Fibroblast of lung (primary cell): ENCODE results near the gene THRAP3. TPM values are rescaled to one million over a fixed set of nuclear protein-coding genes. Genes with fewer than 3 reads are reported as not detected.
A peak's percentile ranks its signal among the peaks of the same experiment; 100 is the strongest.
"Not testable (repeated sequence)": the region's sequence is repeated elsewhere in the genome, so short reads cannot be mapped to it uniquely, and the experiment has no call there.

Experiments used
- DNase-seq, 2 donors: peaks; one replicate each; pipeline versions ENCODE4 v3.0.0 to v3.0.0-alpha.2; 2010; ENCODE audit warnings: low read depth in 2 of 2
- H2AFZ ChIP-seq: 2 replicates; pipeline ENCODE4 v1.5.1; 2012; ENCODE audit warnings: low read length, control low read depth, inconsistent platforms
- H3K27ac ChIP-seq: 2 replicates; pipeline ENCODE4 v1.5.1; 2011; ENCODE audit warnings: low read length, control low read depth; ENCODE audit not compliant: insufficient read depth
- H3K27me3 ChIP-seq: 2 replicates; pipeline ENCODE4 v1.5.1; 2011; ENCODE audit warnings: mild to moderate bottlenecking, low read length; ENCODE audit not compliant: control insufficient read depth, insufficient read depth
- H3K36me3 ChIP-seq: 2 replicates; pipeline ENCODE4 v1.5.1; 2011; ENCODE audit warnings: low read length; ENCODE audit not compliant: control insufficient read depth, insufficient read depth
- H3K4me1 ChIP-seq: 2 replicates; pipeline ENCODE4 v1.5.1; 2011; ENCODE audit warnings: low read length; ENCODE audit not compliant: control insufficient read depth, insufficient read depth; ENCODE audit errors: extremely low read depth
- H3K4me2 ChIP-seq: 2 replicates; pipeline ENCODE4 v1.5.1; 2011; ENCODE audit warnings: low read length, control low read depth; ENCODE audit not compliant: insufficient read depth; ENCODE audit errors: extremely low read depth
- H3K4me3 ChIP-seq, 4 experiments: fragments of 200-600 bp in 1 of 4; sonication (generic) in 1 of 4; replicated peaks in 1 of 4; 2 replicates each; pipeline ENCODE4 v1.5.1; 2011 to 2016; ENCODE audit warnings: low read length in 4 of 4, low read depth in 3 of 4, mild to moderate bottlenecking in 3 of 4, control low read depth in 2 of 4, inconsistent platforms in 1 of 4, mixed read lengths in 1 of 4; ENCODE audit not compliant: insufficient read depth in 1 of 4; ENCODE audit errors: control extremely low read depth in 1 of 4
- H3K79me2 ChIP-seq: 2 replicates; pipeline ENCODE4 v1.5.1; 2012; ENCODE audit warnings: mild to moderate bottlenecking, low read length, inconsistent platforms; ENCODE audit not compliant: control insufficient read depth, insufficient read depth
- H3K9ac ChIP-seq: 2 replicates; pipeline ENCODE4 v1.5.1; 2011; ENCODE audit warnings: mild to moderate bottlenecking, low read length, control low read depth; ENCODE audit not compliant: insufficient read depth
- H3K9me3 ChIP-seq: 2 replicates; pipeline ENCODE4 v1.5.1; 2012; ENCODE audit warnings: low read depth, low read length; ENCODE audit not compliant: control insufficient read depth, insufficient read depth
- H4K20me1 ChIP-seq: 2 replicates; pipeline ENCODE4 v1.5.1; 2011; ENCODE audit warnings: low read length; ENCODE audit not compliant: control insufficient read depth, insufficient read depth; ENCODE audit errors: extremely low read depth
- CTCF ChIP-seq, 2 donors: IDR thresholded peaks in 1 of 2; conservative IDR thresholded peaks in 1 of 2; 1 replicate in 1 of 2; 2 replicates in 1 of 2; pipeline ENCODE4 v1.5.1; 2011 to 2012; ENCODE audit warnings: low read length in 2 of 2, control low read depth in 1 of 2, inconsistent platforms in 1 of 2, low read depth in 1 of 2, mild to moderate bottlenecking in 1 of 2
- EZH2 ChIP-seq: IDR thresholded peaks from 2 replicates; pipeline ENCODE4 v1.5.1; 2012; ENCODE audit warnings: low read length, control low read depth, mild to moderate bottlenecking; ENCODE audit errors: missing control alignments
- polyA plus RNA-seq, 2 donors: library from polyadenylated mRNA; depleted of rRNA in 1 of 2; stranded (reverse) in 1 of 2; unstranded in 1 of 2; fragments of >200 nt; gene quantifications; 2 replicates each; pipeline ENCODE4 v1.2.1, GENCODE V29; 2011 to 2012; ENCODE audit warnings: missing spikeins in 1 of 2
- total RNA-seq: library from RNA; depleted of rRNA; stranded (reverse); fragments of >200 nt; gene quantifications from 2 replicates; pipeline ENCODE4 v1.2.1, GENCODE V29; 2014

Gene THRAP3
- total and polyA plus RNA-seq, 2 donors (not counting 1 experiment from before 2014, with no cell fraction given) = 92.5 to 97.5 TPM

- Histone ChIP-seq H3K9ac (no peak overlapping the region), H3K4me3 (no peak overlapping the region), H3K4me2 (no peak overlapping the region), H3K4me1 (no peaks in the 10 kb centered on the region), H3K27me3 (no peaks in the 10 kb centered on the region), H3K9me3 (no peaks in the 10 kb centered on the region), H3K36me3 (no peaks in the 10 kb centered on the region), H4K20me1 (no peaks in the 10 kb centered on the region), H3K79me2 (no peaks in the 10 kb centered on the region), H2AFZ (no peak overlapping the region), H3K27ac (no peak overlapping the region)
- TF ChIP-seq EZH2 (no peak), CTCF (conservative IDR thresholded peaks at IDR 0.05 in 1 of 2, IDR thresholded peaks at IDR 0.05 in 1 of 2; ENCODE audit: low read depth in 1 of 2, low read length in 2 of 2) (no peak)
- DNase-seq = no peak
Measured at GRCh38 chr1:36211841-36212240, 12.4 kb upstream of the THRAP3 start.

GRCh38 chr1:36212782-36213181 is 11.5 kb upstream of the THRAP3 start:
- no peak overlapping the region for H2AFZ ChIP-seq
- H3K36me3 ChIP-seq = no peaks in the 10 kb centered on the region
- H3K27me3 ChIP-seq = no peaks in the 10 kb centered on the region
- no peak overlapping the region for H3K9ac ChIP-seq
- TF ChIP-seq CTCF (conservative IDR thresholded peaks at IDR 0.05 in 1 of 2, IDR thresholded peaks at IDR 0.05 in 1 of 2; ENCODE audit: low read depth in 1 of 2, low read length in 2 of 2) = no peak
- no peak for TF ChIP-seq EZH2
- no peak overlapping the region for H3K4me2 ChIP-seq
- no peaks in the 10 kb centered on the region for H4K20me1 ChIP-seq
- no peaks in the 10 kb centered on the region for H3K4me1 ChIP-seq
- H3K27ac ChIP-seq = no peak overlapping the region
- H3K4me3 ChIP-seq = no peak overlapping the region
- H3K9me3 ChIP-seq = no peaks in the 10 kb centered on the region
- no peaks in the 10 kb centered on the region for H3K79me2 ChIP-seq
- no peak for DNase-seq

GRCh38 chr1:36217670-36218069 is 6.6 kb upstream of the THRAP3 start:
- no peaks in the 10 kb centered on the region for H3K9me3 ChIP-seq
- H3K4me2 ChIP-seq = no peak overlapping the region
- H3K36me3 ChIP-seq = no peaks in the 10 kb centered on the region
- no peaks in the 10 kb centered on the region for H3K79me2 ChIP-seq
- TF ChIP-seq EZH2 (no peak), CTCF (conservative IDR thresholded peaks at IDR 0.05 in 1 of 2, IDR thresholded peaks at IDR 0.05 in 1 of 2; ENCODE audit: low read depth in 1 of 2, low read length in 2 of 2) (peak; percentile 36 to 60)
- no peak overlapping the region for H2AFZ ChIP-seq
- H3K9ac ChIP-seq = no peak overlapping the region
- no peaks in the 10 kb centered on the region for H3K4me1 ChIP-seq
- H4K20me1 ChIP-seq = no peaks in the 10 kb centered on the region
- H3K27me3 ChIP-seq = no peaks in the 10 kb centered on the region
- no peak overlapping the region for H3K27ac ChIP-seq
- H3K4me3 ChIP-seq = no peak overlapping the region
- DNase-seq = peak; percentile 39 to 71

GRCh38 chr1:36221901-36222300 is 2.3 kb upstream of the THRAP3 start:
- H3K9me3 ChIP-seq, H2AFZ ChIP-seq, H3K4me3 ChIP-seq, H3K27me3 ChIP-seq, H3K36me3 ChIP-seq, H3K27ac ChIP-seq, H4K20me1 ChIP-seq, H3K4me1 ChIP-seq, DNase-seq, H3K9ac ChIP-seq, H3K4me2 ChIP-seq: not testable (repeated sequence)
- peaks cover 21% of the 10 kb centered on the region for H3K79me2 ChIP-seq
